Endodermal cell (in vitro differentiated cells): ENCODE data around the gene PFDN1. TPM values are rescaled to one million over a fixed set of nuclear protein-coding genes. Genes with fewer than 3 reads are reported as not detected.

Experiments
- DNase-seq: peaks from one replicate; pipeline ENCODE4 v3.0.0-alpha.2; 2017
- H3K27ac ChIP-seq: 2 replicates; pipeline ENCODE4 v1.5.1; 2013; ENCODE audit warnings: mild to moderate bottlenecking, low read depth, low read length, moderate library complexity
- H3K27me3 ChIP-seq: 2 replicates; pipeline ENCODE4 v1.6.1; 2013; ENCODE audit warnings: mild to moderate bottlenecking, low read length, moderate library complexity; ENCODE audit not compliant: insufficient read depth, control insufficient read depth, poor library complexity, severe bottlenecking
- H3K36me3 ChIP-seq: 2 replicates; pipeline ENCODE4 v1.7.0; 2013; ENCODE audit warnings: mild to moderate bottlenecking, low read length, moderate library complexity; ENCODE audit not compliant: control insufficient read depth, insufficient read depth
- H3K4me1 ChIP-seq: one replicate; pipeline ENCODE4 v1.7.0; 2013; ENCODE audit warnings: low read length; ENCODE audit not compliant: control insufficient read depth, insufficient read depth
- H3K4me3 ChIP-seq: 2 replicates; pipeline ENCODE4 v1.5.1; 2013; ENCODE audit warnings: mild to moderate bottlenecking, low read length, moderate library complexity
- H3K9ac ChIP-seq: 2 replicates; pipeline ENCODE4 v1.6.1; 2013; ENCODE audit warnings: mild to moderate bottlenecking, low read length, moderate library complexity; ENCODE audit not compliant: poor library complexity, severe bottlenecking; ENCODE audit errors: extremely low read depth
- H3K9me3 ChIP-seq: 2 replicates; pipeline ENCODE4 v1.6.1; 2013; ENCODE audit warnings: mild to moderate bottlenecking, low read length, moderate library complexity; ENCODE audit not compliant: control insufficient read depth
- H3K27ac Mint-ChIP-seq: 2 replicates; pipeline ENCODE4 v1.8.0; 2020; ENCODE audit warnings: mixed read lengths
- H3K27me3 Mint-ChIP-seq: 2 replicates; pipeline ENCODE4 v1.8.0; 2021; ENCODE audit warnings: mild to moderate bottlenecking, mixed read lengths; ENCODE audit not compliant: insufficient read depth
- H3K36me3 Mint-ChIP-seq: 2 replicates; pipeline ENCODE4 v1.8.0; 2020; ENCODE audit warnings: low read depth, mixed read lengths
- H3K4me1 Mint-ChIP-seq: 2 replicates; pipeline ENCODE4 v1.8.0; 2020; ENCODE audit warnings: mixed read lengths
- H3K4me3 Mint-ChIP-seq: 2 replicates; pipeline ENCODE4 v1.8.0; 2020; ENCODE audit warnings: mild to moderate bottlenecking, moderate library complexity, mixed read lengths
- H3K9me3 Mint-ChIP-seq: 2 replicates; pipeline ENCODE4 v1.8.0; 2020; ENCODE audit warnings: mild to moderate bottlenecking, mixed read lengths
- CTCF ChIP-seq: fragments of 200-600 bp; sonication (generic); conservative IDR thresholded peaks from 2 replicates; pipeline ENCODE4 v1.5.0; 2021; ENCODE audit warnings: antibody characterized with exemption, mild to moderate bottlenecking
- WGBS, 2 experiments: methylation state at CpG; one replicate each; pipeline versions ENCODE4 v1.1.5 to v1.1.7; 2013; ENCODE audit warnings: missing lambda C conversion rate in 2 of 2, mixed read lengths in 1 of 2; ENCODE audit not compliant: insufficient coverage in 1 of 2, insufficient read length in 1 of 2; 5-methylcytosine and 5-hydroxymethylcytosine counted together
- total RNA-seq, 2 donors: library from RNA; stranded (reverse); fragmentation: NEBNext Ultra II Directional in 1 of 2; extraction: Animal tissue kit (Norgen Biotek cat#: 25700) in 1 of 2; gene quantifications; 2 replicates in 1 of 2; 3 replicates in 1 of 2; pipeline ENCODE4 v1.2.1, GENCODE V29; 2021

The PFDN1 gene
- total RNA-seq, 2 donors from 2014 or later = 62.9 to 64.4 TPM

DNA sequence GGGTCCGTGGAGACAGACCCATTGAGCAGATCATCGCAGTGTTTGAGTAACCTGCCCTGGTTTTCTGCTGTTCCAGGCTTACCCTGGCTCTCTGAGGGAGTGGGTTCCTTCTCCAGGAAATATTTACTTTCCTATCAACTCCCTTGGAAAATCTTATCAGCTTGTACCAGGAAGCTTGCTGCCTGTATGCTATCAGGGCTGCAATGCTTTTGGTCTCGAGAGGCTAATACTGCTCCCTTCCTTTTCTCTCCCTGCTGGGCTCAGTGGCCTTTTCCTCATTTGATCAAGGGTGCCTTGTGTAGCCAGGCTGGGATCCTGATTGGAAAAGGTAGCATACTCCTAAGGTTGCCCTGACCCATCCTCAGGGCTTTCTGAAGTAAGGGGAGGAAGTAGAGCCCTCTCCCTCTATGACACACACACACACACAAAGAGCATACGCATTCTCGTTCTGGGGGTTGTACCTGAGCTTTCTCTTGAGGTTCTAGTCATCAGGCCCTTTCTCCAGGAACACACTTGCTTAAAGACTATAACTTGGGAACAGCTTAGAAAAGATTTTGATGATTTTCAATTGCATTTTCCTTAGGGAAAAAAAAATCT lies 86.3 kb downstream of the PFDN1 start:
- no peak overlapping the region for H3K27ac ChIP-seq
- H3K27ac Mint-ChIP-seq = peak overlapping the region; percentile 42
- H3K9ac ChIP-seq = no peak overlapping the region

DNA sequence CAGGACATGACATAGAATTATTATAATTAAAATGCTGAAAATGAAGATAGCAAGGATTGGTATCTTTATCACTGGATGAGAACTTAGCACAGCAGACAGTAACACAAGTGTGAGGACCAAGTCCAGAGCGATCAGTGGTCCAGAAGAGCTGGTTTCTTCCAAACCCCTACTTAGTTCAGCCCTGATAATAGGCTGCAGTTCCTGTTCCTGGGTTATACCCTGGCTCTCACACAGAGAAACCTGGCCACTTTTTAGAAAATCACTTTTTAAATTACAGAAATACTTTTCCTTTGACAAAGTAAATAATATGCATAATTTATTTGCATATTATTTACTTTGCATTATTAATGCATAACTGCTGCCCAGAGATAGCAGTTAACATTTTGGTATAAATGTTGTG lies 87.6 kb downstream of the PFDN1 start:
- Mint-ChIP-seq H3K4me3 (no peak overlapping the region), H3K27ac (no peak overlapping the region), H3K27me3 (no peaks in the 10 kb centered on the region), H3K9me3 (no peaks in the 10 kb centered on the region), H3K4me1 (peaks cover 27% of the 10 kb centered on the region), H3K36me3 (no peaks in the 10 kb centered on the region)
- TF ChIP-seq CTCF = no peak
- 87 to 100% methylated on average over 1 of the region's 1 CpG for WGBS, 2 experiments
- H3K9ac ChIP-seq = no peak overlapping the region
- no peak for DNase-seq
- no peak overlapping the region for H3K4me3 ChIP-seq
- no peak overlapping the region for H3K27ac ChIP-seq
- H3K4me1 ChIP-seq = peaks cover 10% of the 10 kb centered on the region
- H3K27me3 ChIP-seq = no peaks in the 10 kb centered on the region
- H3K9me3 ChIP-seq = no peaks in the 10 kb centered on the region
- no peaks in the 10 kb centered on the region for H3K36me3 ChIP-seq

More for the DNA sequence above, 86.3 kb downstream of the PFDN1 start:
- no peaks in the 10 kb centered on the region for H3K27me3 Mint-ChIP-seq
- H3K4me1 Mint-ChIP-seq = peaks cover 31% of the 10 kb centered on the region
- no peak for TF ChIP-seq CTCF
- H3K36me3 ChIP-seq = no peaks in the 10 kb centered on the region
- no peak for DNase-seq
- 69 to 89% methylated on average over 2 to 5 of the region's 5 CpGs for WGBS, 2 experiments
- no peak overlapping the region for H3K4me3 Mint-ChIP-seq
- no peaks in the 10 kb centered on the region for H3K9me3 Mint-ChIP-seq
- no peaks in the 10 kb centered on the region for H3K27me3 ChIP-seq
- H3K36me3 Mint-ChIP-seq = no peaks in the 10 kb centered on the region
- no peaks in the 10 kb centered on the region for H3K9me3 ChIP-seq
- H3K4me3 ChIP-seq = no peak overlapping the region
- H3K4me1 ChIP-seq = peaks cover 10% of the 10 kb centered on the region

DNA sequence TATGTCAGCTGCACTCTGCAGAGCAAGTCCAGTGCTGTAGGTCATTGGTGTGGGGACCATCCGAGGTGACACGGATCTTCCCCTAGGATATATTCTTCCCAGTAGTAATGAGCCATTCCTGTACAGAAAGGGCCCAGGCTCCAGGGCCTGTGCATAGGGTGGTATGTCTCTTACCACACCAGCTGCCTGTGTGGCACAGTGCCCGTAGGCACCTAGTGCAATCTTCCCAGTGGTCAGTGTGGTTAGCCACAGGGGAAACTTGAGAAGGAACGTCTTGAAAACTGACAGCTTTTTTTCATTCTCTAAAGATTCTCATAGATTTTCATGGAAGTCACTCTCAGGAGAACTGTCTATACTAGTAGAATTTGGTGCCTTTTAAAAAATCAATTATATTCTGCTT lies 88.1 kb downstream of the PFDN1 start:
- Histone ChIP-seq H3K36me3 (no peaks in the 10 kb centered on the region), H3K4me1 (peaks cover 10% of the 10 kb centered on the region), H3K4me3 (no peak overlapping the region), H3K27me3 (no peaks in the 10 kb centered on the region), H3K9me3 (no peaks in the 10 kb centered on the region), H3K27ac (no peak overlapping the region), H3K9ac (no peak overlapping the region)
- no peak for DNase-seq
- H3K4me1 Mint-ChIP-seq = peaks cover 22% of the 10 kb centered on the region
- no peaks in the 10 kb centered on the region for H3K9me3 Mint-ChIP-seq
- 90 to 95% methylated on average over 2 to 4 of the region's 4 CpGs for WGBS, 2 experiments
- TF ChIP-seq CTCF = no peak
- H3K27ac Mint-ChIP-seq = no peak overlapping the region
- no peak overlapping the region for H3K4me3 Mint-ChIP-seq
- no peaks in the 10 kb centered on the region for H3K27me3 Mint-ChIP-seq
- H3K36me3 Mint-ChIP-seq = no peaks in the 10 kb centered on the region
